Activated CD4-positive, alpha-beta T cell treated with anti-CD3 and anti-CD28 coated beads, Interleukin-2, amount 50 U/mL, for 4 hours (primary cell): Measurements from ENCODE around the gene CFAP61.
A peak's percentile ranks its signal among the peaks of the same experiment; 100 is the strongest.
"Not testable (repeated sequence)": the region's sequence is repeated elsewhere in the genome, so short reads cannot be mapped to it uniquely, and the experiment has no call there.

Experiments
- DNase-seq, 2 experiments: peaks; one replicate each; pipeline ENCODE4 v3.0.0-alpha.2; 2020

Gene CFAP61, protein sequence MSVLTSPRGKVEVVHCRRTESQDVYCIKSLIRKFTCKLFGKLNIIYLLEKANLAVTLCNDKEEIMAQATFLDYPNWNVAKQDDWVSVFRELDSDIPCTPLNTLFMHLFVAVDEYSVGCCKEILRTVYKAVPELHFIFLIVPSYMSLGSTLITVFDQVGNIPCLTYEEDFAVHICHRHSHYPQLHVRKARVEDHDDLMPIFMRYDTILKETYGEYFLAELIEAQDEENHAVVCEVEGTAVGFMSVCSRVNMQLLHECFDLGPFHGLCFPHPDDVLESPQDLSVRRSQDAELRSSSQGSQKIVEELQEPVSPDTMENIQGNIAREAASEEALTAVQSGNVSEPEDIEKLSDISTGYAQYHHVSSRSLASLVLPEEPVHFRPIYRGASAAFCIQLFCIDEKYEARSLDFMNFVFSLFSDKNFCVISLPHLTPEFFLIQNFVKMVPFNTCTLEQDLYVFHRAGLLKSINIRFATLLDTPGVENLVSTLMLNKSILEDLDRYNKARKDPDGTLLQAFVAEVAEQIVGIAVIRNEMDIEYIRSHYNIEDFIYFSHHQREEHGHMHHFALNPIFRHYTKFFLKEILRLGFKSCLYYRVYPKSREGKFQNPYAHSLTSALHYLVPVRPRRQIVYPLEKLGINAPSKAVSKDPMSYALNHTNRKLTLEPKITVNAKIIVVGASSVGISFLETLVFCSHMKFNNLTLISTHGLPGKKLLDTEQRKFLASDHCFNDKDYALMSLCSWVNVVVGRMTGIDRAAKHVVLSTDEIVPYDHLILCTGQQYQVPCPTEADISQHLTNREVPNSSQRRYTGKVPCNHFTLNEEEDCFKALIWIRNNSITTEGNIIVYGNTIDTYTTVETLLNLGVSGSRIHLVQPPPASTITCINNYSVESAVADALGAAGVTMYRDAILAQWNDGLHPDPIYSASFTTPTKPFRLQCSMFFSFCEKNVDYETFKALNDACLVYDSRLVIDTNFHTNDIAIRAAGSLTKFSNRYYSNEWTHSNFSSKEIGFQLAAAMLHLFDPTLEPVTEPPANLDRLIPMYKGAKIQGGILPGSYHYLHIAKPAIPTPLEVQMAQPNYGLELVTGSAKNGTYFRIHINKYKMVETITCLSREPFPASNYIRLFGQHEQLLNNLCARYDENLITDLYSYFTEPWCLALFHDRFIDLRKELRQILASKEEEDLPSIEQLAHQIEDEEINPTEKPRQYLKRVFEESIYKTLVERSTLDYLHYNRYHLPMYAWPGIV

DNA sequence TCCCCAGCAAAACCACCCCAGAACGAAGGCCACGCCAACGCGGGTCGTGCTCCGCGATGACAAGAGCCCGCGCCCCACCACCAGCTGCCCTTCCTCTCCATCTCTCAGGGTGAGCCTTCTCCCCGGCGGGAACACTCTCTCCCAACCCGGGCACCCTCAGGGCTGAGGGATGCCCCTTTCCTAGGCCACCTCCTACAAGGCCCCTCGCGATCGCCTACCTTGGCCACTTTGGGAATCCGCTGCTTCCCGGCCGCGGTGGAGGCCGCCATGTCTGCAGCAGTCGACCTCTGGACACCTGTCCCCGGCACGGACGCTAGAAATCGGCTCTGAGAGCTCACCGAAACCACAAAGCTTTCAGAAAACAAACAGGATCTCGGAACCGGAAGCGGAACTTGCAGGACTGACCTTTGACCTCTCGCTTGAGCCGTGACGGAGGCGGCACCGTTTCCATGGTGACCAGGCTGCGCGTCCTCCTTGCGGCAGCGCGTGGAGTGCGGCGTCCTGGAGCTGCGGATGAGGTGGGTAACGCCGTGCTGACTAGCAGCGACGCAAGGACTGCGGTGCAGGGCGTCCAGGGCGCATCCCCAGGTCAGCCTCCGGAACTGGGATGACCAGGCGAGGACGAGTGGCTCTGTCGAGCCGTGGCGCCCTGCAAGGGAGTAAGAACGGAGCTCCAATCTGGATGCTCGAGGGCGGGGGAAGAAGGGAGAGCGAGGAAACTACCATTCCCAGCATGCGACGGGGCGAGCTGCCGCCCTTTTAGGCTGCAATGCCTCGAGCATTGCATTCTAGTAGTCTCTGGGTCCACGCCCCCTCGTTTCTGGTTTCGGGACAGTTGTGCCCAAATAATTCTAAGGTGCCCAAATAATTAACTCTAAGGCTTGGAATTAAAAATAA is at the start of gene CFAP61, which contains the start of gene CRNKL1:
Gene CFAP61 (plus strand): TSS at position 459 of the 897 bp plus-strand sequence. CDS start 4,122 bp downstream, outside the sequence.
Gene CRNKL1 (minus strand): TSS at position 393 of the 897 bp plus-strand sequence. CDS start 124 bp downstream, at position 269.
- peak; percentile 96 for DNase-seq

DNA sequence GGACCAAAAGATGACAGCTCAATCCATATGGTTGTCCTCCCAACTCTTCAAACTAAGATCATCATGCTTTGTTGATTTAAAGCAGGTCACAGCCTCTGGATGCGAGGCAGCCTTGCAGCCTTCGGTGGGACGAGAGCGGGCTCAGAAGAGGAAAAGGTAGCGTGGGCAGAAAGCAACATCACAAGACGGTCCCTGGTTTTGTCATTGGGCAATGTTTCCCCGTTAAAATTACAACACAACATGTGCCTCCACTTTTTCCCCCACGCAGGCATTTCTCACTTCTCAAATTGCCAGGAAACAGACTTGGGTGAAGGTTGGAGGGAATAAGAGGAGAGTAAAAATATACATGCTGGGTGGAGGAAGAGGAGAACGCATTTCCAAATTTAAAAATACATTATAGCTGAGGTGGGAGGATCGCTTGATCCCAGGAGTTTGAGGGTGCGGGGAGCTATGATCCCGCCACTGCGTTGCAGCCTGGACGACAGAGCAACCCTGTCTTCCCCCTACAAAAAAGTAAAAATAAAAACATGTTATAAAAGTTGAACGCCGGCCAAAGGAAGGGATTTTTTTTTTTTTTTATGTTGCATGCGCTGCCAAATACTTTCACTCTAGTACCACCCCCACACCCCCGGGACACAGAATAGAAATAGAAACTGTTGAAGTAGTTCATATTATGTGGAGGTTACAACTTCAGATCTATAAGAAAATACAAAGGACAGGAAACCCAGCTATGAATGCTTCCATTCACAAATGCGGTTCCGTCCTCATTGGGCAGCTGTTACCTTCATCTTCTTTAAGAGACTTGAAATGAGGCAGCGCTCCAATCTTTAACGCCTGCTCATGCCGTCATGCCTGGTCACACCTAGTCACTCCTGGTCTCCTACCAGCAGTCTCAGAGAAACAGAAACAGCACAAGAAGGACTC is 49.0 kb upstream of the CFAP61 start:
- DNase-seq: no peak

DNA sequence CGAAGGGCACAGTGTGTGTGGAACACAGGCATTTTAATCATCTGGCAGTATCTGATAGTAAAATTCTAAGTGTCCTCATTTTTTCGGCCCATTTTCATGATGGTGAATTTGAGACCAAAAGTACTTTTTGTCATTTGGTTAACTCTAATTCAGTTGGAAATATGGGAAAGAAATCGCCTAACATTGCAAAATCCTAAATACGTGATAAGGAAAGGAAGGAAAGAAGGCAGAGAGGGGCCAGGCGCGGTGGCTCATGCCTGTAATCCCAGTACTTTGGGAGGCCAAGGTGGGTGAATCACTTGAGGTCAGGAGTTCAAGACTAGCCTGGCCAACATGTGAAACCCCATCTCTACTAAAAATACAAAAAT is 48.4 kb upstream of the CFAP61 start:
- not testable (repeated sequence) for DNase-seq

DNA sequence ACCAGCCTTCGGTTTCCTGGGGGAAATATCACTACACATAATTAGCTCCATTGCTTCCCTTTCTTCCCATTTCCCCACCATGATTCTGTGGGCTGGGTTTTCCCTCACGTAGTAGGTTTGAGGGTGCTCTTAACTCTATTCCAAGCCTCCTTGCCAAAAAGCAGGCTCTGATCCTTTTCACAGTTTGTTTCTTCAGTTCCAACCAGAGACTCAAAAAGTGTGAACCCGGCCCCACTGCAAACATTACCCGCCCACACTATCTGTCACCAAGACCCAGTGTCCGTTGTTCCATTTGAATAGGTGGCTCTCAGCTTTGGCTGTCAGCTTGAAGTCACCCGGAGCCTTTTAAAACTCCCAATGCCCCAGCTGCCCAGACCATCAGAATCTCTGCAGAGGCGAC is 47.0 kb upstream of the CFAP61 start:
- no peak for DNase-seq

DNA sequence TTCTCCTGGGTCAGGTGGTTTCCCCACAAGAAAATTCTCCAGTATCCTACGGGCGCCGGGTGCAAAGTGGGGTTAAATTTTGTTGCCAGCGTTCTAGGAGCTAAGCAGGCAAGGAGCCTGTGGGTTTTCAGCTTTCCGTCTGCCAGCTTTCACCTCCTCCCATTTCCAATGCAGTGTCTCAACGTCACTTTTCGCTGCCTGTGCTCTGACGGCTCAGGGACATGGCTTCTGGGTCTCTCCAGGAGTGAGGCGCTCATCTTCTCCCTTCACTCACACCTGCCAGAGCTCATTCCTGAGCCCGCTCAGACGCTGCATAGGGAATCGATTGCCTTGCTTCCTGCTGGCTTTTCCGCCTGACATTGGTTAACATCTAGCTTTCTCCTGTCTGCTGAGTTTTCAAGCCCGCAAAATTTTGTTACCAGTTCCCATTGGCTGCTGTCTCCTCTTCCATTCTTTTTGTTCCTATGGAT is 42.5 kb upstream of the CFAP61 start:
- no peak for DNase-seq

DNA sequence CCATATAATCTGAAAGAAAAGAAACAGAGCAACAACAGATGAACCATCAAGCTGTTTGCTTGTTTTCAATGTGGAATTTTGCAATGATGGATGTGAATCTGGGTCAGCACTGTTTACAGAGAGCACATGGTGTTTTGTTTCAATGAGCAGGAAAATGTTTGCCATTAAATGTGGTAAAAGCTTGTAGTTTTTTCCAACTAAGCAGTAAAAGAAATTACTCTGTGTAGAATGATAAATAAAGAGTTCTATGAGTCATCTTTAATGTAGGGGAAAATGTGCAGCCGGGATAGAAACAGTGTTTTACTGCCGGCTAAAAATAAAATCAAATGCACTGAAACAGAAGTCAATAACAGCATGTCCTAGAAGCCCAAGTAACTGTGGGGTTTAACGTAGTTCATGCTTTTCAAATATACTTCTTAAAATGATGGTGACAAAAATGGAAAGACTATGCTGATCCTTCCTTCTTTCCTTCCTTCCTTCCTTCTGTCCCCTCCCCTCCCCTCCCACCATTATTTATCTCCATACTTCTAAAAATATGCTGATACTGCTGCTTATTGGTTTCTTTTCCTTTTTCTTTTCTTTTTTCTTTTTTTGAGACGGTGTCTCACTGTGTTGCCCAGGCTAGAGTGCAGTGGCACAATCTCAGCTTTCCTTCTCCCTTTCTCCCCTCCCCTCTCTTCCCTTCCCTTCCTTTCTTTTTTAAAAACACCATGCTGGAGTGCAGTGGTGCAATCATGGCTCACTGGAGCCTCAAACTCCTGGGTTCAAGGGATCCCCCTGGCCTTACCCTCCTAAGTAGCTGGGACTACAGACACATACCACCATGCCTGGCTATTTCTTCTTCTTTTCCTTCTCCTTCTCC is 41.5 kb upstream of the CFAP61 start:
- no peak for DNase-seq

DNA sequence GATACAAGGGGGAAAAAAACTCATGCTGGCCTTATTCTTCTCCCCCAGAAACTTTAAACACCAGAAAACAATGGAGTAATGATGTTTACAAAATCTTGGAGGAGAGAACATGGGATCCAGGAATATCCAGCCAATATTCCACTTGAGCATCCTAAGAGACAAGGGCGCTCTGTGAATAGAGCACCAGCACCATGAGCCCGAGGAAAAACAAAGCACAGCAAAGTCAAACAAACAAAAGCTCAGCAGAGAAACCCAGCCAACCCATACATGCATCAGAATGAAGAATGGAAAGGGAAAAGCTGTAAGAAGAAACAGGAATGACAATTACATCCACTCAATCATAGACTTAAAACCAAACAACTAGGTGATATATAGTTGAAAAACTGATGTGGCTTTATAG is 39.8 kb upstream of the CFAP61 start:
- no peak for DNase-seq

DNA sequence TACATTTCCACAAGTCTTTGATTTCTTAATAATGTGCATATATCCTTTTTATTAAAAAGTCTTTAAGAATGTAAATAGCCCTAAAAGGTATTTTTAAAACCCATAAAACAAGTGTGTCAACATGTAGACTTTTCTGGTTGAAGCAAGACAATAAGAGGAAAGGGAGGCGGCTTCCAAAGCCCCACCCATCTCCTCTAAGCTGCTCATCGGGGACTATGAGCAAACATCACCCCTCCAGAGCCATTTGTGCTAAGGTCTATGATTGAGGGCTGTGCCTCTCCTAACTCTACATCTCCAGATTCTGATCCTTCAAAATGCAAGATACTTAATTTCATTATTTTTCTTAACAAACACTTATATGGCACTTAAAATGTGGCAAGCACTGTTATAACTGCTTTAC is 37.7 kb upstream of the CFAP61 start:
- DNase-seq: no peak

DNA sequence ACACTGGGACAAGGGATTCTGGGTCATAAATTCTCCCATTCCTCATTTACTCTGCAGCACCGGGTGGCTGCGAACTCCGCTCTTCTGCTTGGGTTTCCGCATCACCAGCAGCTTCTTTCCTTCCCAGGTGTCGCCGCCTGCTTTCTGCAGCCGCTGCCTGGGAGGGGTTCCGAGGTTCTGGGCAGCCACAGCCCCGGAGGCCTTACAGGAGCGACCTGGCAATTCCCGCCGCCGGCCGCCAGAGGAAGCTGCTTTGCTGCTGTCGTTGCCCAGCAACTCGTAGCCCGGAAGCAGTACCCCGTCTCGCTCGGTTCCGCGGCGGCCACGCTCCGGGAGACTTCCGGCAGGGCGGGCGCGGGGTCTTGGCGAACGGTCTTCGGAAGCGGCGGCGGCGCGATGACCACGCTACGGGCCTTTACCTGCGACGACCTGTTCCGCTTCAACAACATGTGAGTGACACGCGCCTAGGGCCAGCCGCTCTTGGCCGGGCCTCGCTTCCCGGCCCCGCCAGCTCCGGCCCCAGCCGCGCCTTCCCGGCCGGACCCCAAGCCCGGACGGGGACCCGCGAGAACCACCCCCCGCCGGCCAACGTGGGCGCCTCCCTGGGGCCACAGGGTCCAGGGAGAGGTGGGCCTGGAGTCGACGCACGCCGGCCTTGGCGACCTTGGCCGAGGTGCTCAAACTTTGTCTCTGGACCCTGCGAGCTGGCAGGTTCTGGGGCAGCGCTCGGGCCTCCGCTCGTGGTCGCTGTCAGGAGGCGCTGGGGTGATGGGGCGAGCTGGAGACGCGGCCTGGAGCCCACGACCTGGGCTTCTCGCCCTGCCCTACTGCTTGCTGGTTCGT is 35.1 kb upstream of the CFAP61 start, which contains the start of gene NAA20:
Gene NAA20 (plus strand): TSS at position 362 of the 843 bp plus-strand sequence. CDS start 35 bp downstream, at position 397.
- peak; percentile 87 to 88 for DNase-seq

DNA sequence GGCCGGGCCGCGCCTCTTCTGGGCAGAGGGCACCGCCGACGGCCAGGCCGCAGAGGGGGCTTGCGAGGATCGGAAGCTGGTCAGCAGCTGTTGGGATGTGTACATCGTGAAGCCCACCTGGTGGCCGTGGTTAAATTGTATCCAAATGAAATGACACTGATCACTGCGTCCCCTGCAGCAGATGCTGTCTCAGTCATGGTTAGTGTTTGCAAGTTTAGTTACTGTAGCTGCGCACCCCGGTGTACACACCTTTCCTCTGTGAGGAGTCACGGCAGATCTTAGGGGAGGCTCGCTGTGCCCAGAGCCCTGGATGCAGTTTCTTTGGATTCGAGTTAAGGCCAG is 34.5 kb upstream of the CFAP61 start:
- DNase-seq: no peak

DNA sequence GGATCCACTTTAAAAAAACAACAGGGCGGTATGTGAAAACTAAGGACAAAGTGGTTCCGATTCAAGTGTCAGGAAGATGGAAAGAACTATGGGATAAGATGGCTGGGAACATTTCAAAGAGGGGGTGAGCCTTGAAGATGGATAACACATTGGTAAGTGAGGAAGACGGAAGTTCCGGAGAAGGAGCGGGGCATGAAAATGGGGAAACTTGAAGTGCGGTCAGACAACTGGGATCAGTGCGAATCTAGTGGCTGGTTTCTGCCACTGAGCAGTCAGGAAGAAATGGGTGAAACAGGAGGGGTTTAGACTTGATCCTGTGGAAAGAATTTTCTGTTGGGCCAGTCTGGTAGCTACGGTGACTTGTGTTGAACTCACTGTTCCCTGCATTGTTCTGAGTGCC is 34.0 kb upstream of the CFAP61 start:
- no peak for DNase-seq

DNA sequence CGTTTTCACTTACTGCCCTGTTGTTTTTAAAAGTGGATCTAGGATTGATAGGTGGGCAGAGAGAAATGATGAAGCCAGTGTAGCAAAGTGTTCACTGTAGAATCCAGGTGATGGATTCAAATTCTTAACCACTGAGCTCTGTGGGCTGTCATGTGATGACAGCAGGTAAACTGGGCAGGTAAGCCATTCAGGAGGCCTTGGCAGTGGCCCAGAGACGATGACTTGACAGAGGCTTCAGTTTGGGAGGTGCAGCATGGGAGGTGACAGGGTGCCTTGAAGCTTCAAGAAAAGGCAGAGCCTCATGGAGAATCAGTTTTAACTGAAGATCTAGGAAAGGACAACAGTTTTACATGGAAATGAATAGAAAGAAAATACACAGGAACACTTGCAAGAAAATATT is 33.2 kb upstream of the CFAP61 start:
- no peak for DNase-seq

DNA sequence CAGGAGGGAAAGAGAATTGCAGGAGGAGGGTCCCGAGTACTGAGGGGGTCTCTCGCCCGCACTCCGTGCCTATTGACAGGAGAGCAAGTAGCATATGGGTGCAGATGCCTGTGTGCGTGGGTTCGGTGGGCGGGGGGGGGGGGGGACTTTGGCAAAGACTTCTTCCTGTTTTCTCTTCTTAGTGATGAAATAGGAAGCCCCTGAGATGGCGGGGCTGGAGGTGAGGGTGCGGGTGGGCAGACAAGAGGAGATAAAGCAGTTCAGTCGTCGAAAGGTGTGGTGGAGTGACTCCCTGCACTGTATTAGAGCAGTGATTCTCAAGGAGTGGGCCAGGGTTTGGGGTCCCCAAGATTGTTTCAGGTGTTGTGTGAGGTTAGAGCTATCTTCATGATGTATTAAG is 31.4 kb upstream of the CFAP61 start:
- no peak for DNase-seq

DNA sequence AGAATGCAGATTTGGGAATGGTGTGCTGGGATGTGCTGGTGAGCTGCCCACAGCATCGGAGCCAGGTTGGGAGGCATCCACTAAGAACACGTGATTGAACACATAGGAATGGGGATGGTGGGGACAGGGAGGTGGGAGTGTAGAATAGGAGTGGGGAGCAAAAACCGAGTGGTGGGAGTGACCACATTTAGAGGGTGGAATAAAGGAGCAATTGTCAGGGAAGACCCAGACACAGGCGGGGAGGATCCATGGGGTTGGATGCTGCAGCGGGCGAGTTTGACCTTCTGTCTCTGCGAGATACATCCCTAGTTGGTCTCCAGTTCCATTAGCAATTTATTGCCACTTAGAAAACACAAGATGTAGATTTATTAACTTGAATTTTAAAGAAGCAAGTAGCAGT is 30.5 kb upstream of the CFAP61 start:
- DNase-seq: no peak

DNA sequence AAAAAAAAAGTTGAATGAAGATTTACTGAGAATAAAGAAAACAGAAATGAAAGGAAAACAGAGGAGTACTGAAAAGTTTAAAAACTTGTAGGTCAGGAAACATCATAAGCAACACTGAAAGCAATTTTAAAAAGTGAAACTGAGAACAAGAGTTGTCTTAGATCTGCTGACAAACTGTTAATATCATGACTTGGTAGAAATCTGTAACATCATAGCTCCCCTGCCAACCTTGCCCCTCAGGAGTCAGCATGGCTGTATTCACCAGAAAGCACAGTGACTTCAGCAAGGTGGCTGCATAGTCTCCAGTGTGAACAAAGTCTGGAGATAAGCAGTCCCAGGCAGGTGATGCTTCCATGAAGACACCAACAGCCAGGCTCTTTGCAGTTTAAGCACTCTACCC is 29.8 kb upstream of the CFAP61 start:
- DNase-seq: no peak

DNA sequence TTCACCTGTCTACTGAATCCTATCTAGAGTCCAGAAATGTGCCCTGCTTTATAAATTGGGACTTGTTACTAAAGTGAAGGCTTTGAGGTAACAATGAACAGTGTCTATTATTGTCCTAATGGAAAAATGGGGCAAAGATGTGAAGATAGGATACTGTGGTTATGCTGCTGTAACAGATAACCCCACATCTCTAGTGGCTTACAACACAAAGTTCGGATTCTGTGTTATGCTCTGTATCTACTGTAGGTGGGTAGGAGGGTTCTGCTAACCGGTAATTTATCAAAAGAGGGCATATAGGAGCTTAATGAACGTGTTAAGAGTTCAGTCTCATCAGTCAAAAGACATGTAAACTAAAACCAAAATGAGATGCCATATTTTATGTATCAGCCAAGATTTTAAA is 28.9 kb upstream of the CFAP61 start:
- DNase-seq: no peak

DNA sequence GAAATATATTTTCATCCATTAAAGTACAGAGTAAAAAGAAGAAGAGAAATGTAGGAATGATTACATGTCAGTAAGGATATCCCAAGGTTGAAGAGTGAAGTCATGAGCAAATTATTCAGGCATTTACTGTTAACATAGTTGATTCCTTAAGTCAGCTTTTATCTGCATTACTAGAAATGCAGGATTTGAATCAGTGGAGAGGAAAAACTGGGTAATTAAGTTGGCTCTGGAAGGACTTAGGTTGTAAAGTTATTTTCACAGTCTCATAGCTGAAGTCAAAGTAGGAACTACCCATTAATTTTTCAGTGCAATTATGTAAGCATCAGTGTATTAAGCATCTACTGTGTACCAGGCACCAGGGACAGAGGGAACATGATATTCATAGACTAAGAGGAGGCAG is 27.4 kb upstream of the CFAP61 start:
- no peak for DNase-seq

DNA sequence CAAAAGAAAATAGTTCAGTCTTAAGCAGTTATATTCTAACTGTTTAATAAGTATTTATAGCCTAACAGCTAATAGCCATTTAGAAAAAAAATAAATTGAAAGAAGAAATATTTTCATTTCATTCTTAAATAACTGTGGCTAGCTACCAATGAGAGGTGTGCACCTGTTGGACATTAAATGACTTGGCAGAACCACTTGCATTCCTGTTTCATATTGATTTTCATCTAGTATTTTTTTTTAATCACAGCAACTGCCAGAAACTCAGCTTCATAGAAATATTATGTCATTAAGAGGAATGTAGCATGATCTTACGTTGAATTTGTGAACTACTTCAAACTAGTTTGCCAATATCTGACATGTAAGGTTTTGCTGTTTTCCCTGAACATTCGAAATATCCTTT is 25.0 kb upstream of the CFAP61 start:
- no peak for DNase-seq

DNA sequence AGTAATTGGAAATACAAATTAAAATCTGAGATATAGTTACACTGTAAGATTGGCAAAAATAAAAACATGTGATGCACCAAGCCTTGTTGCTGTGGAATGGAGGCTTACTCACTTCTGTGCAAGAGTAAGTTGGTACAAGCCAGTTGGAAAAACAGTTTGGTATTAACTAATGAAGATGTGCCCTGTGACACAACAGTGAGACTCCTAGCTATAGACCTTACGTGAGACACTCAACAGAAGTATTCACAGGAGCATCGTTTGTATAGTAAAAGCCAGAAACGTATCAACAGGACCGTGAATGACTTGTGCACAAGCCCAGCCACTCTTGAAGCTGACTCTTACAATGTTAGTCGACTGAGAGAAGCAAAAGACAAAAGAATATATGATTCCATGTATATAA is 20.5 kb upstream of the CFAP61 start:
- DNase-seq: no peak
